Colonic mucosa (tissue), 4 donors: Measurements from ENCODE around the gene PLS3. TPM values are rescaled to one million over a fixed set of nuclear protein-coding genes. Genes with fewer than 3 reads are reported as not detected.

Source experiments
- DNase-seq: peaks from one replicate; pipeline ENCODE4 v3.0.0-alpha.2; 2020
- H3K27ac ChIP-seq: fragments of 200-600 bp; one replicate; pipeline ENCODE4 v1.8.0; 2021
- H3K27me3 ChIP-seq: fragments of 200-600 bp; one replicate; pipeline ENCODE4 v1.8.0; 2021
- H3K36me3 ChIP-seq: fragments of 200-600 bp; one replicate; pipeline ENCODE4 v1.8.0; 2021
- H3K4me1 ChIP-seq: fragments of 200-600 bp; one replicate; pipeline ENCODE4 v1.8.0; 2021; ENCODE audit warnings: mild to moderate bottlenecking
- H3K4me3 ChIP-seq: fragments of 200-600 bp; one replicate; pipeline ENCODE4 v1.8.0; 2021
- H3K9ac ChIP-seq, 2 donors: one replicate each; pipeline ENCODE4 v1.7.0; 2013; ENCODE audit warnings: control low read depth in 2 of 2, low read depth in 2 of 2, low read length in 2 of 2
- H3K9me3 ChIP-seq: fragments of 200-600 bp; one replicate; pipeline ENCODE4 v1.8.0; 2021
- intact Hi-C: fragments of 100-400 bp; cut with DNase I; formaldehyde crosslinking; loops from one replicate; pipeline ENCODE4 v1.14.1; 2022
- total RNA-seq, 2 donors: library from RNA; stranded (reverse); fragmentation: NEBNext Ultra II Directional in 1 of 2; extraction: Animal tissue kit (Norgen Biotek cat#: 25700) in 1 of 2; gene quantifications; one replicate each; pipeline ENCODE4 v1.2.1, GENCODE V29; 2021
- TF ChIP-seq, protein P1 (sequence below): fragments of 200-600 bp; IDR thresholded peaks from one replicate; pipeline ENCODE4 v1.8.0; 2022; ENCODE audit warnings: antibody characterized with exemption, mild to moderate bottlenecking
- donor health status: healthy.
- donor health status: DM: no; HTN: no; CAD: no.
- donor health status: DM: no; HTN: no; CAD: no.

The PLS3 gene
- total RNA-seq, 2 donors from 2014 or later: 23.8 to 33.0 TPM

DNA sequence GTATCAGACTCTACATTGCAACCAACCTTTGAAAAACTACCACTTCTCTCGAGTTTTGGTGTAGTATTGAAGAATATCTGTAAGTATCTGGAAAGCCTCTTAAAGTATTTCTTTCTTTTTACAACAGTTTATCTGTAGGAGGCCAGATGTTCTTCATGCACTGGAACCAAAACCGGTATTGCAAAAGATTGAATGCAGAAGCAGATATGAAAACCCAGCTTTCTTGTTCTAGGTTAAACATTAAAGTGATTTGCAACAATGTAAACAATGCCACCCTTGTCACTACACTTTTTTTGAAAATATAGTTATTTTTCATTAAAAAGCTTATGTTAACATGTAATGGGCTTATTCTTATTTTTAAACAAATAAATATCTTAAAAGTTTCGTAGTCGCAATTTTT lies 27.2 kb downstream of the PLS3 start:
- DNase-seq: no peak
- H3K4me3 ChIP-seq: no peak overlapping the region
- TF ChIP-seq, protein P1, sequence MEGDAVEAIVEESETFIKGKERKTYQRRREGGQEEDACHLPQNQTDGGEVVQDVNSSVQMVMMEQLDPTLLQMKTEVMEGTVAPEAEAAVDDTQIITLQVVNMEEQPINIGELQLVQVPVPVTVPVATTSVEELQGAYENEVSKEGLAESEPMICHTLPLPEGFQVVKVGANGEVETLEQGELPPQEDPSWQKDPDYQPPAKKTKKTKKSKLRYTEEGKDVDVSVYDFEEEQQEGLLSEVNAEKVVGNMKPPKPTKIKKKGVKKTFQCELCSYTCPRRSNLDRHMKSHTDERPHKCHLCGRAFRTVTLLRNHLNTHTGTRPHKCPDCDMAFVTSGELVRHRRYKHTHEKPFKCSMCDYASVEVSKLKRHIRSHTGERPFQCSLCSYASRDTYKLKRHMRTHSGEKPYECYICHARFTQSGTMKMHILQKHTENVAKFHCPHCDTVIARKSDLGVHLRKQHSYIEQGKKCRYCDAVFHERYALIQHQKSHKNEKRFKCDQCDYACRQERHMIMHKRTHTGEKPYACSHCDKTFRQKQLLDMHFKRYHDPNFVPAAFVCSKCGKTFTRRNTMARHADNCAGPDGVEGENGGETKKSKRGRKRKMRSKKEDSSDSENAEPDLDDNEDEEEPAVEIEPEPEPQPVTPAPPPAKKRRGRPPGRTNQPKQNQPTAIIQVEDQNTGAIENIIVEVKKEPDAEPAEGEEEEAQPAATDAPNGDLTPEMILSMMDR: no peak
- H3K9ac ChIP-seq: no peak overlapping the region
- H3K27me3 ChIP-seq: no peaks in the 10 kb centered on the region
- no peaks in the 10 kb centered on the region for H3K9me3 ChIP-seq
- intact Hi-C loops: no loop called here
- no peaks in the 10 kb centered on the region for H3K4me1 ChIP-seq
- no peaks in the 10 kb centered on the region for H3K36me3 ChIP-seq
- no peak overlapping the region for H3K27ac ChIP-seq

DNA sequence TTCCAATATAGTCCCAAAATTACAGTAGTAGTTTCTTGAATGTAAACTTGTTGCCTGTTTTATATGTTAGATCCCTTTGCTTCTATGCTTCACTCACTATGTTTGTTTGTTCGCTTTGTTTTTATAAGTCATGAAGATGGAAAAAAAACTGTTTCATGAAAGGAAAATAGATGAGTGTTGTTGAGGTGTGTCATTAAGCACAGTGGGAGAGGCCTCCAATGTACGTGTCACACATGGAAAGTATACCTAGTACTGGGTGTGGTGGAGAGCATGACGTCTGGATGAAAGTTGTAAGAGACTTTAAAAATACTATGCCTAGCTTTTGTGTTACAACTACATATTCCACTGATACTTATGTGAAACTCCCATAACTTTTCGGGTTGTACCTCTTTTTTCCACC lies 28.4 kb downstream of the PLS3 start:
- H3K27me3 ChIP-seq: no peaks in the 10 kb centered on the region
- H3K36me3 ChIP-seq: no peaks in the 10 kb centered on the region
- no peak for DNase-seq
- intact Hi-C loops: no loop called here
- H3K9me3 ChIP-seq: no peaks in the 10 kb centered on the region
- H3K4me1 ChIP-seq: no peaks in the 10 kb centered on the region
- no peak overlapping the region for H3K9ac ChIP-seq
- no peak overlapping the region for H3K27ac ChIP-seq
- no peak overlapping the region for H3K4me3 ChIP-seq
- TF ChIP-seq, protein P1: no peak

DNA sequence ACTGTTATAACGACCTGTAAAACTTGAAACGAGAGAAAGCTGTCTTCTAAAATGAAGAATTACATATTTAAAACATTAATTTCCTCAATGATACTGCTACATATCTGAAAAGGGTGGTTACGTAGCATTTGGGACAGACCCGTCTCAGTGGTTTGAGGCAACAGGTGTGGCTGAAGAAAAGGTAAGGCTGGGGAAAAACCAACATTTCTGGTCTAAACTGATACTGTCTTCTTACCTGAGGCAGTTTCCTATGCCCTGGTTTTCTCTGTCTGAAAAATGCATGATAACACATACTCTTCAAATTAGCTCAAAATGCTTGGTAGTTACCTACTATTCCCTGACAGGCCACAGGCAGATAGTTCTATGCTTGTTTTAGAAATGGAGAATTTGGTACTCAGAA lies 30.4 kb downstream of the PLS3 start:
- Histone ChIP-seq H3K36me3 (no peaks in the 10 kb centered on the region), H3K4me3 (no peak overlapping the region), H3K4me1 (no peaks in the 10 kb centered on the region), H3K27me3 (peaks cover 7% of the 10 kb centered on the region), H3K9me3 (no peaks in the 10 kb centered on the region), H3K9ac (no peak overlapping the region), H3K27ac (no peak overlapping the region)
- DNase-seq: no peak
- TF ChIP-seq, protein P1: no peak
- intact Hi-C loops: no loop called here

DNA sequence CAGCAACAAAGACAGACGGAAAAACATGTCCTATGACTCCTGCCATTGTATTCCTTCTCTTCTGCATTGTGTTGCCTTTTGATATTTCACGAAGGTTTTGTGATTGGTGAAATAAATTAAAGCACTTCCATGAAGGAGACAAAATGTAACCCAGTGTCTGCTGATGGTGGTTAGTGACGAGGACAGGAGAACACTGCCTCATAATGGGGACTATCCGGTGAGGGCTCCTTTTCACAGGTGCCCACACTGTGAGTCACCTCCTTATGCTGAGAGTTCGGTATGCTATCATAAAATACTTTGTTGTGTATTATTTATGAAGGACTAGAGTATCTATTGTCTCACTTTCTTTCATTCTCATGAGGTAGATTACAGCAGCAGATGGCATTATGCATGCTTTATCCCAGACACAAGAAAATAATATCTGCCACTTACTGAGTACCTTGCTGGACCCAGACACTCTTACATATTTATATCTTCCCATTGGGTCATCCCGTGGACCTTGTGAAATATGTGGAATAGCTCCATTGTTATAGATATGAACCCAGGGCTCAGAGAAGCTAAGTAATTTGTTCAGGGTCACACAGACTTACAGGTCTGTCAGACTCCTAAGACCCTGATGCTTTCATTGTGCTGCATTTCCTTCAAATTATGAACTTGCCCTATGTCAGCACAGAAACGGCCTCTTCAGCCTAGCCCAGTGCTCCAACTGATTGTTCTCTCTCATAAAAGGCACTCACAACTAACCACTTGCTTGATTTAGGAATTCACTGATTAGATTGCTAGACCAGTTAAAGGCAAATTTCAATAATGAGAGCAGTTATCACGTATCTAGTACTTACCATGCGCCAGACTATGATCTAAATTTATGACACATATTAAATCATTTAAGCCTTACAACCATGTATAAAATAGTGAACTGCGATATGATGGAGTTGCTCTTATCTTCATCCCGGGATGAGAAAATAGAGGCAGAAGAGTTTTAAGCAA lies 31.2 kb downstream of the PLS3 start:
- DNase-seq: no peak
- intact Hi-C loops: no loop called here
- peaks cover 7% of the 10 kb centered on the region for H3K27me3 ChIP-seq
- no peak overlapping the region for H3K9ac ChIP-seq
- no peaks in the 10 kb centered on the region for H3K36me3 ChIP-seq
- H3K4me1 ChIP-seq: no peaks in the 10 kb centered on the region
- no peaks in the 10 kb centered on the region for H3K9me3 ChIP-seq
- TF ChIP-seq, protein P1: no peak
- H3K4me3 ChIP-seq: no peak overlapping the region
- H3K27ac ChIP-seq: no peak overlapping the region

DNA sequence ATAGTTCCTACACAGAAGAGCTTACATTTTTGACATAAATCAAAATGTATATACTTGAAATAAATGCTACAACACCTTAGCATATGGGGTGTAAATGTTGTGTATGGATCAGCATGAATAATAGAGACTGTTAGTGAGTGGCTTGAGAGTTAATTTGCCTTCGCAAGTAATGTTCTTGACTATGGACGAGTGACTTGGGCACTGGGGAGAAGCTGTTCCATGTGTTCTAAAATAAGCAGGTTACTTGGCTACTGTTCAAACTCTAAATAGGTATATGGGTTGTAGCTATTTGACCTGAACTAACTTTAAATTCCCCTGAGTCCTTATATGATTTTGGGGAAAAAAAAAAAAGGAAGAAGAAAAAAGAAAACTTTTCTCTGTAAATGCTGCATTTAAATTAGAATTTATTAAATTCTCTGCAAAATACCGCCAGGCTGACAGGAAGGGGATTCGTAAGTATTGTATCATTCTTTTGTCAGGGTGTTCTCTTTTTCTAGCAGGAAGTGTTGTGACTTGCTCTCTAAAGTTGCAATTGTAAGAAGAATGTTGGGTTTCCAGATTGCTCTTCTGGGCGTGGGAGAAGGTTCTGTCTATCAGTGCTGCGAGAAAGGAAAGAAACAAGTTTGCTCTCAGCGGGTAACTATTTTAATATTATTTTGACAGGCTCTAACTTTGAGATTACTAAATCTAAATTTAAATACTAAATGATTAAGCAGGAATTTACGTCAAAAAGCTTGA lies 32.2 kb downstream of the PLS3 start:
- intact Hi-C loops: no loop called here
- TF ChIP-seq, protein P1: no peak
- no peak overlapping the region for H3K9ac ChIP-seq
- H3K4me3 ChIP-seq: no peak overlapping the region
- no peak overlapping the region for H3K27ac ChIP-seq
- peaks cover 7% of the 10 kb centered on the region for H3K27me3 ChIP-seq
- no peak for DNase-seq
- no peaks in the 10 kb centered on the region for H3K9me3 ChIP-seq
- no peaks in the 10 kb centered on the region for H3K36me3 ChIP-seq
- H3K4me1 ChIP-seq: no peaks in the 10 kb centered on the region
